Parathyroid adenoma (tissue), 2 donors: ENCODE data around the gene EIF2S1.
"Not testable (repeated sequence)": the region's sequence is repeated elsewhere in the genome, so short reads cannot be mapped to it uniquely, and the experiment has no call there.

Source experiments
- H2AFZ ChIP-seq: fragments of 300-600 bp; sonication (generic); one replicate; pipeline ENCODE4 v1.7.0; 2017; ENCODE audit warnings: antibody characterized with exemption, mild to moderate bottlenecking
- H3K27ac ChIP-seq: fragments of 300-600 bp; sonication (generic); one replicate; pipeline ENCODE4 v1.7.0; 2017
- H3K27me3 ChIP-seq: fragments of 300-600 bp; sonication (generic); one replicate; pipeline ENCODE4 v1.7.0; 2017; ENCODE audit warnings: low read length; ENCODE audit not compliant: control insufficient read depth, insufficient read depth
- H3K36me3 ChIP-seq: fragments of 300-600 bp; sonication (generic); one replicate; pipeline ENCODE4 v1.7.0; 2017; ENCODE audit warnings: low read length; ENCODE audit not compliant: control insufficient read depth, insufficient read depth
- H3K4me1 ChIP-seq: fragments of 300-600 bp; sonication (generic); one replicate; pipeline ENCODE4 v1.7.0; 2017; ENCODE audit warnings: control low read depth
- H3K4me2 ChIP-seq: fragments of 300-600 bp; sonication (generic); one replicate; pipeline ENCODE4 v1.7.0; 2017; ENCODE audit warnings: low read length
- H3K4me3 ChIP-seq: fragments of 300-600 bp; sonication (generic); one replicate; pipeline ENCODE4 v1.7.0; 2017; ENCODE audit warnings: low read depth, low read length
- H3K79me2 ChIP-seq: fragments of 300-600 bp; sonication (generic); one replicate; pipeline ENCODE4 v1.7.0; 2017; ENCODE audit warnings: control low read depth
- H3K9ac ChIP-seq: fragments of 300-600 bp; sonication (generic); one replicate; pipeline ENCODE4 v1.7.0; 2017; ENCODE audit warnings: mild to moderate bottlenecking
- H3K9me3 ChIP-seq: fragments of 300-600 bp; sonication (generic); one replicate; pipeline ENCODE4 v1.7.0; 2017; ENCODE audit warnings: low read length; ENCODE audit not compliant: control insufficient read depth
- CTCF ChIP-seq: fragments of 300-600 bp; sonication (generic); IDR thresholded peaks from one replicate; pipeline ENCODE4 v1.7.0; 2017; ENCODE audit warnings: antibody characterized with exemption, mild to moderate bottlenecking
- donor health status: primary hyperparathyroidism.

The EIF2S1 gene

GRCh38 chr14:67396381-67396970 lies 36.3 kb downstream of the EIF2S1 start:
- Histone ChIP-seq H3K27me3 (no peaks in the 10 kb centered on the region), H3K4me3 (no peak overlapping the region), H3K4me2 (no peak overlapping the region), H3K4me1 (peaks cover 9% of the 10 kb centered on the region), H3K79me2 (no peaks in the 10 kb centered on the region), H3K9me3 (no peaks in the 10 kb centered on the region), H3K36me3 (no peaks in the 10 kb centered on the region), H3K9ac (no peak overlapping the region), H2AFZ (no peak overlapping the region), H3K27ac (no peak overlapping the region)
- TF ChIP-seq CTCF, result no peak

- H3K4me3 ChIP-seq, result no peak overlapping the region
Measured at GRCh38 chr14:67397536-67397935, 37.4 kb downstream of the EIF2S1 start.

GRCh38 chr14:67400434-67400833 lies 40.3 kb downstream of the EIF2S1 start:
- Histone ChIP-seq H3K4me3 (no peak overlapping the region), H3K36me3 (no peaks in the 10 kb centered on the region), H3K27ac (no peak overlapping the region), H3K27me3 (no peaks in the 10 kb centered on the region), H3K9ac (no peak overlapping the region), H3K4me1 (no peaks in the 10 kb centered on the region), H2AFZ (no peak overlapping the region), H3K9me3 (no peaks in the 10 kb centered on the region), H3K4me2 (no peak overlapping the region), H3K79me2 (no peaks in the 10 kb centered on the region)
- TF ChIP-seq CTCF, result no peak

More at GRCh38 chr14:67397536-67397935, 37.4 kb downstream of the EIF2S1 start:
- no peaks in the 10 kb centered on the region for H3K79me2 ChIP-seq
- H3K9ac ChIP-seq, result no peak overlapping the region
- H2AFZ ChIP-seq, result no peak overlapping the region
- H3K9me3 ChIP-seq, result no peaks in the 10 kb centered on the region
- TF ChIP-seq CTCF, result no peak
- H3K27ac ChIP-seq, result no peak overlapping the region
- H3K4me1 ChIP-seq, result peaks cover 1% of the 10 kb centered on the region
- H3K4me2 ChIP-seq, result no peak overlapping the region
- H3K36me3 ChIP-seq, result no peaks in the 10 kb centered on the region
- H3K27me3 ChIP-seq, result no peaks in the 10 kb centered on the region

DNA sequence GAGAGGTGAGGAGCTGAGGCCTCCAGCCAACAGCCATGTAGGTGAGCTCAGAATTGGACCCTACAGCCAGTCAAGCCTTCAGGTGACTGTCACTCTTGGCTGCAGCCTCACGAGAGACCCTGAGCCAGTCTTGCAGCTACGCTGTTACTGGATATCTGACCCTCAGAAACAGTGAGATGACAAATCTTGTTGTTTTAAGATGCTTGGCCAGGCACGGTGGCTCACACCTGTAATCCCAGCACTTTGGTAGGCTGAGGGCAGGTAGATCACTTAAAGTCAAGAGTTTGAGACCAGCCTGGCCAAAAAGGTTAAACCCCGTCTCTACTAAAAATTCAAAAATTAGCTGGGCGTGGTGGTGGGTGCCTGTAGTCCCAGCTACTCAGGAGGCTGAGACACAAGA lies 45.6 kb downstream of the EIF2S1 start:
- H3K9me3 ChIP-seq, result no peaks in the 10 kb centered on the region
- H3K4me1 ChIP-seq, result no peaks in the 10 kb centered on the region
- H3K9ac ChIP-seq, result no peak overlapping the region
- H2AFZ ChIP-seq, result no peak overlapping the region
- no peaks in the 10 kb centered on the region for H3K27me3 ChIP-seq
- no peaks in the 10 kb centered on the region for H3K79me2 ChIP-seq
- H3K4me2 ChIP-seq, result no peak overlapping the region
- H3K4me3 ChIP-seq, result no peak overlapping the region
- no peaks in the 10 kb centered on the region for H3K36me3 ChIP-seq
- TF ChIP-seq CTCF, result no peak
- no peak overlapping the region for H3K27ac ChIP-seq

- not testable (repeated sequence) for H3K4me3 ChIP-seq, H3K79me2 ChIP-seq, H3K27me3 ChIP-seq
Measured at GRCh38 chr14:67408122-67408801, 48.1 kb downstream of the EIF2S1 start.

More at GRCh38 chr14:67408122-67408801, 48.1 kb downstream of the EIF2S1 start:
- H3K4me2 ChIP-seq, H3K36me3 ChIP-seq, H3K9me3 ChIP-seq, H3K9ac ChIP-seq, H2AFZ ChIP-seq, H3K27ac ChIP-seq, H3K4me1 ChIP-seq: not testable (repeated sequence)
